ES-I3 (cell line): Measurements from ENCODE around the gene ALB.
"Not testable (repeated sequence)": the region's sequence is repeated elsewhere in the genome, so short reads cannot be mapped to it uniquely, and the experiment has no call there.

Experiments
- H3K36me3 ChIP-seq: 2 replicates; pipeline ENCODE4 v1.6.1; 2013; ENCODE audit warnings: mild to moderate bottlenecking, low read length, control low read depth, moderate library complexity; ENCODE audit not compliant: insufficient read depth
- H3K4me1 ChIP-seq: 2 replicates; pipeline ENCODE4 v1.6.1; 2013; ENCODE audit warnings: mild to moderate bottlenecking, control low read depth, low read length; ENCODE audit not compliant: insufficient read depth
- H3K9ac ChIP-seq: 2 replicates; pipeline ENCODE4 v1.6.1; 2013; ENCODE audit warnings: low read depth, mild to moderate bottlenecking, low read length, moderate library complexity
- H3K9me3 ChIP-seq: 2 replicates; pipeline ENCODE4 v1.6.1; 2013; ENCODE audit warnings: mild to moderate bottlenecking, low read length, moderate library complexity; ENCODE audit not compliant: control insufficient read depth, insufficient read depth

Gene ALB

DNA sequence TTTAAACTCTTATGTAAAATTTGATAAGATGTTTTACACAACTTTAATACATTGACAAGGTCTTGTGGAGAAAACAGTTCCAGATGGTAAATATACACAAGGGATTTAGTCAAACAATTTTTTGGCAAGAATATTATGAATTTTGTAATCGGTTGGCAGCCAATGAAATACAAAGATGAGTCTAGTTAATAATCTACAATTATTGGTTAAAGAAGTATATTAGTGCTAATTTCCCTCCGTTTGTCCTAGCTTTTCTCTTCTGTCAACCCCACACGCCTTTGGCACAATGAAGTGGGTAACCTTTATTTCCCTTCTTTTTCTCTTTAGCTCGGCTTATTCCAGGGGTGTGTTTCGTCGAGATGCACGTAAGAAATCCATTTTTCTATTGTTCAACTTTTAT lies at the start of gene ALB:
Gene ALB, plus strand, starts transcription at position 246 of the 400 bp plus-strand sequence. Its CDS starts 41 bp downstream, at position 287.
- no peaks in the 10 kb centered on the region for H3K36me3 ChIP-seq
- H3K9ac ChIP-seq = no peak within 1 kb of the TSS
- no peaks in the 10 kb centered on the region for H3K9me3 ChIP-seq
- peaks cover 6% of the 10 kb centered on the region; the same call in 1 of the 2 replicates for H3K4me1 ChIP-seq

DNA sequence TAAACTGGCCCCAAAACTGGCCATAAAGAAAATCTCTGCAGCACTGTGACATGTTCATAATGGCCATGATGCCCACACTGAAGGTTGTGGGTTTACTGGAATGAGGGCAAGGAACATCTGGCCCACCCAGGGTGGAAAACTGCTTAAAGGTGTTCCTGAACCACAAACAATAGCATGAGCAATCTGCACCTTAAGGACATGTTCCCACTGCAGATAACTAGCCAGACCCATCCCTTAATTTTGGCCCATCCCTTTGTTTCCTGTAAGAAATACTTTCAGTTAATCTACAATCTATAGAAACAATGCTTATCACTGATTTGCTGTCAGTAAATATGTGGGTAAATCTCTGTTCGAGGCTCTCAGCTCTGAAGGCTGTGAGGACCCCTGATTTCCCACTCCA lies 46.9 kb upstream of the ALB start:
- H3K36me3 ChIP-seq, H3K9me3 ChIP-seq, H3K4me1 ChIP-seq, H3K9ac ChIP-seq: not testable (repeated sequence)

DNA sequence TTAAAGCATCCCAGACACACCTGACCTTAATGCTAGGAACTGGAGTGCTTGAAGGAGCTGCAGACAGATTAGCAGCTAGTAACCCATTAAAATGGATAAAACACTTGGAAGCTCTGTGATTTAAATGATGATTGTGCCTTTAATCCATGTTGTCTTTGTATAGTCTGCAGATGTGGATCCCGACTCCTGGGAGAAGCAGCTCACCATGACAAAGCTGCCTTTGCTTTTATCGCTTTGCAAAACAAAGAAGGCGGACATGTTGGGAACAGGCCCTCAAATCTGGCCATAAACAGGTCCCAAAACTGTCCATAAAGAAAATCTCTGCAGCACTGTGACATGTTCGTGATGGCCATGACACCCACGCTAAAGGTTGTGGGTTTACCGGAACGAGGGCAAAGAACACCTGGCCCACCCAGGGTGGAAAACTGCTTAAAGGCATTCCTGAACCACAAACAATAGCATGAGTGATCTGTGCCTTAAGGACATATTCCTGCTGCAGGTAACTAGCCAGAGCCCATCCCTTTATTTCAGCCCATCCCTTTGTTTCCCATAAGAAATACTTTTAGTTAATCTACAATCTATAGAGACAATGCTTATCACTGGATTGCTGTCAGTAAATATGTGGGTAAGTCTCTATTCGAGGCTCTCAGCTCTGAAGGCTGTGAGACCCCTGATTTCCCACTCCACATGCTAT lies 34.4 kb upstream of the ALB start:
- H3K9ac ChIP-seq, H3K9me3 ChIP-seq, H3K4me1 ChIP-seq, H3K36me3 ChIP-seq: not testable (repeated sequence)

DNA sequence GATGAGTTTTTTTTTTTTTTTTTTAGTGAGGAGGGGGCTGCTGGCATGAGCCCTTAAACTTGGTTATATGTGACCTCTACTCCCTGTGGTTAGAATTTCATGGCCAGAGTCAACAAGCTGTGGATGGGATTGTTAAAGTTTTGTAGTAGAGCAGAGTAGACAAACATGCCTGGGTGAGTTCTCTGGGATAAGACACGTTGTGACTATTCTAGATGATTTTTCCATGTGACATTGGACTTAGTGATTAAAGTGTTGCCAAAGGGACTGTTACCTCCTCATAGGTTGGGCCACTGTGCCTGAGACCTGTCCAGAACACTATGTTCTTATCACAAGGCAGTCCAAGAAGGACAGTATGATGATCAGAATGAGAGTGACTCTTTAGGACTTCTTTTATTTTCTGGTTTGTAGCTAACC lies 28.8 kb upstream of the ALB start:
- no peak overlapping the region for H3K9ac ChIP-seq

DNA sequence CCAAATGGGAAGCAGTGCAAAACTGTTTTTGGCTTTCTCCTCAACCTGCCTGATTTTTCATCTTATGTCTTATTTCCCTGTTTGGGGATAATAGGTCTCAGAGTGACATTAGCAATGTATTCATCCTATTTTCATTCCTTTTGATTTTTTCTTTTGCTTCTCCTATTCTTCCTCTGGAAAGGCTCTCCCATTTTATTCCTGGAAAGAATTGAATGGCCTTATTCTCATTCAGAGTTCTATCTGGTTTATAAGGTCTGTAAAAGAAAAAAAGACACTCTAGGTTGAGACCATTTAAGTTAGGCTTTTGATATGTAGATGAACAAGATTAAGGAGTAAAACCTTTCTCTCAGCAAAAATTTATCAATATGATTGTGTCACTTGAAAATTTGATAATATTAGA lies 27.8 kb upstream of the ALB start:
- H3K9ac ChIP-seq = no peak overlapping the region
- H3K36me3 ChIP-seq = no peaks in the 10 kb centered on the region
- H3K9me3 ChIP-seq = no peaks in the 10 kb centered on the region
- H3K4me1 ChIP-seq = no peaks in the 10 kb centered on the region

More for the DNA sequence above, 28.8 kb upstream of the ALB start:
- Histone ChIP-seq H3K4me1 (no peaks in the 10 kb centered on the region), H3K9me3 (no peaks in the 10 kb centered on the region), H3K36me3 (no peaks in the 10 kb centered on the region)

DNA sequence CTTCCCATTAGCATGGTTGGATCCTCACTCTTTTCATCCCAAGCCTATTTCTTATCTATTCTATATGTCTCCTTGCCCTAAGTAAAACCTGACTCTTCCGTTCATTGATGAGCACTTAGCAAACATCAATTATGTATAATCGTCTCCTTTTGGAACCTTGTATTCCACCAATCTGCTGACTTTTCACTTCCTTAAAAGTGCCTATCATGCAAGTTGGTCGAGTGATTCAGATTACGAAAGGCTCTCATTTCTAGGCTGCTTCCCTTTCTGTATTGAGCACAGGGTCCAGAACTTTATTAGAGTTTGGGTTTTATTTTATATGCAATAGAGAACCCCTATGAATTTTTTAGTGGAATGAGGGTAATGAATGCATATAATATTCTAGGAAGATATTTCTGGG lies 27.1 kb upstream of the ALB start:
- Histone ChIP-seq H3K9ac (no peak overlapping the region), H3K9me3 (no peaks in the 10 kb centered on the region), H3K4me1 (no peaks in the 10 kb centered on the region), H3K36me3 (no peaks in the 10 kb centered on the region)

DNA sequence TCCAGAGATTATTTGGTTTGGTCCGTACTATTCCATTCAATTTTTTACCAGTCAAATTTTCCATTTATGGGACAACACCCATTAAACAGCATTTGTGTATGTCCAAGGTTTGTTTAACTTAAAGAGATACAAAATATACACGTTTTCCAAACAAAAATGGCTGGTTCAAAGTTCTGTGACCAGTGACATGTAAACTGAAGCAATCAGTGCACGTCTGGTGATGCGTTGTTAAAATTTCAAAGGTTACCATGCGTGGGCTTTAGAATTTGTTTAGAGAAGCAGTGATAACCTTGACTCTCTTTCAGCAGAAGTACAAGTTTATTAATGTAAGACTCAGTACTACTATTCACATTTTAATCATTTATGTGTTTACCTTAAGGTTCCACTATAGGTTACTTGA lies 25.2 kb upstream of the ALB start:
- H3K9me3 ChIP-seq = no peaks in the 10 kb centered on the region
- no peaks in the 10 kb centered on the region for H3K4me1 ChIP-seq
- no peaks in the 10 kb centered on the region for H3K36me3 ChIP-seq
- no peak overlapping the region for H3K9ac ChIP-seq

DNA sequence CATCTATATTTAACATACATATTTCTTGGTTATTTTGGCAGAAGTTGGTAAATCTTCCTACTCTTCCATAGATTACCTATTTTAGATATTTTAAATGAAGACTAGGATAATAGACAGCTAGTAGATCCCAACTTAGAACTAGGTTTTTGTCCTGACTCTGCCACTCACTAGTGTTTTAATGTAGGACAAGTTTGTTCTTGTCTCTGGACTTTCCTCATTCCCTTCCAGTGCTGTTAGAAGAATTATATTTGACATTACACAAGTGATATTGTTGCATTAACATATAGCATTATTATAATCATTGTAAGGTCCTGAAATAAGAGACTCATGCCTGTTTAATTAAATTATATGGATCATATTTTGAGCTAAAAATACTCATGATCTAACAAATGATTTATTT lies 24.1 kb upstream of the ALB start:
- 0 out of 2 replicates have a peak, but pooled peaks cover under 1% of the 10 kb centered on the region for H3K4me1 ChIP-seq
- no peaks in the 10 kb centered on the region for H3K9me3 ChIP-seq
- H3K36me3 ChIP-seq = no peaks in the 10 kb centered on the region
- no peak overlapping the region for H3K9ac ChIP-seq

DNA sequence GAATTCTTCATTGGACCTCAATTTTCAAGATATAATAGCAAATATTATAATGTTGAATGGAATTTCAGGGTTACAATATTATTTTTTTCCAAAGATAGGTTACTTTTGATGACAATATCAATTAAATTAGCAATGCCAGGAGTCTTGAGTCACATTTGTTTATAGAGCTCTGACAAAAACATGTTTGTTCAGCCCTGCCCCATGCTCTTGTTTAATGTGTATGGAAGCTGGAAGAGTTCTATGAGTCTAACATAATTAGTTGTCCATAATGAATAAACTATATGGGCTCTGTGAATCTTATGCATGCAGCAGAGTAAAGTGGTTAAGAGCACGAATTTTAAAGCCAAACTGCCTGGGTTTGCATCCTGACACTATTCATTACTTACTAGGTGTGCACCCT lies 22.9 kb upstream of the ALB start:
- H3K36me3 ChIP-seq = no peaks in the 10 kb centered on the region
- H3K9ac ChIP-seq = no peak overlapping the region
- H3K4me1 ChIP-seq = 0 out of 2 replicates have a peak, but pooled peaks cover 3% of the 10 kb centered on the region
- no peaks in the 10 kb centered on the region for H3K9me3 ChIP-seq

DNA sequence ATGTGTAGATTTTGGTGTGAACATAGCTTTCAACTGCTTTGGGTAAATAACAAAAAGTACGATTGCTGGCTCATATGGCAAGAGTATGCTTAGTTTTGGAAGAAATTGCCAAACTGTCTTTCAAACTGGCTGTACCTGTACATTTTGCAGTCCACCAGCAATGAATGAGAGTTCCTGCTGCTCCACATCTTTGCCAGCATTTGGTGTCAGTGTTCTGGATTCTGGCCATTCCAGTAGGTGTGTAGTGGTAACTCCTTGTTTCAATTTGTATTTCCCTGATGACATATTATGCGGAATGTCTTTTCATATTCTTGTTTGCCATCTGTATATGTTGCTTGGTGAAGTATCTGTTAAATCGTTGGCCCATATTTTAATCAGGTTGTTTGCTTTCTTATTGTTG lies 20.6 kb upstream of the ALB start:
- H3K9me3 ChIP-seq = no peaks in the 10 kb centered on the region
- H3K36me3 ChIP-seq = no peaks in the 10 kb centered on the region
- H3K9ac ChIP-seq = no peak overlapping the region
- 0 out of 2 replicates have a peak, but pooled peaks cover 3% of the 10 kb centered on the region for H3K4me1 ChIP-seq

DNA sequence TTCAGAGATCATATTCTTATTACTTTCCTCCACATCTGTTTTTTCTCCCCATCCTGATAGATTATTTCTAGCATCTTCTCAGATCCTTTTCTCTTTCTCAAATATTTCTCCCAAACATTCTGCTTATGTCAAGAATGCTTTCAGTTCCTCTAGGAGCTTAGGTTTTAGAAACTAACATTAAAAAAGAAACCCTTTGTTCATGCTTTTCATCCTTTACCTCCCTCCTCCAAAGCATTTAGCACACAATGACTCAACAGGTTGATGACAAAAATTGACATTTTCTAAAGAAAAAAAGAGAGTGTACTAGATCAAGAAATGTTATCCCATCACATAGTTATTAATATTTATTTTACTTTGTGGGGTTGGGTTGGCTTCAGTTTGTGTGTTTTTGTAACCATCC lies 16.5 kb upstream of the ALB start:
- Histone ChIP-seq H3K9me3 (no peaks in the 10 kb centered on the region), H3K4me1 (0 out of 2 replicates have a peak, but pooled peaks cover 3% of the 10 kb centered on the region), H3K9ac (no peak overlapping the region), H3K36me3 (no peaks in the 10 kb centered on the region)

DNA sequence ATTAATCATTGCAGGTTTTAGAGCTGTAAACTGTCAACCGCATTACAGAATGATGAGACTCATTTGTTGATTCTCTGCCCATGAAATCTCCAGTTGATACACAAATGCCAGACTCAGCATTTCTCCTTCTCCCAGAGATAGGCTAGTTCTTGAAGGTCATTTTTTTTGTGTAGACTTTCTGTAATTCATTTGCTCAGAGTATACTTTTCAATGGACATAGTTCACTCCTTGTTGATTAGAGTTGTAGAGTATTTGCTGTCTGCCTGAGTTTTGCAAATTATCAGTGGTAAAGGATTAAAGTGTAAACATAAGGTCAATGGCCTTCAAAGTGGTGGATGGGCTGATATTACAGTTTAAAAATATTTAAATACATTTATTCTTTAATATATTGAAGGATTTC lies 15.2 kb upstream of the ALB start:
- no peak overlapping the region for H3K9ac ChIP-seq
- no peaks in the 10 kb centered on the region for H3K9me3 ChIP-seq
- H3K36me3 ChIP-seq = no peaks in the 10 kb centered on the region
- 0 out of 2 replicates have a peak, but pooled peaks cover 3% of the 10 kb centered on the region for H3K4me1 ChIP-seq

DNA sequence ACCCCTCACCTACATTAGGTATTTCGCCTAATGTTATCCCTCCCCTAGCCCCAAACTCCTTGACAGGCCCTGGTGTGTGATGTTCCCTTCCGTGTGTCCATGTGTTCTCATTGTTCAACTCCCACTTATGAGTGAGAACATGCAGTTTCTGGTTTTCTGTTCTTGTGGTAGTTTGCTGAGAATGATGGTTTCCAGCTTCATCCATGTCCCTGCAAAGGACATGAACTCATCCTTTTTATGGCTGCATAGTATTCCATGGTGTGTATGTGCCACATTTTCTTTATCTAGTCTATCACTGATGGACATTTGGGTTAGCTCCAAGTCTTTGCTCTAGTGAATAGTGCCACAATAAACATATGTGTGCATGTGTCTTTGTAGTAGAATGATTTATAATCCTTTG lies 14.4 kb upstream of the ALB start:
- H3K9ac ChIP-seq, H3K36me3 ChIP-seq, H3K9me3 ChIP-seq, H3K4me1 ChIP-seq: not testable (repeated sequence)

DNA sequence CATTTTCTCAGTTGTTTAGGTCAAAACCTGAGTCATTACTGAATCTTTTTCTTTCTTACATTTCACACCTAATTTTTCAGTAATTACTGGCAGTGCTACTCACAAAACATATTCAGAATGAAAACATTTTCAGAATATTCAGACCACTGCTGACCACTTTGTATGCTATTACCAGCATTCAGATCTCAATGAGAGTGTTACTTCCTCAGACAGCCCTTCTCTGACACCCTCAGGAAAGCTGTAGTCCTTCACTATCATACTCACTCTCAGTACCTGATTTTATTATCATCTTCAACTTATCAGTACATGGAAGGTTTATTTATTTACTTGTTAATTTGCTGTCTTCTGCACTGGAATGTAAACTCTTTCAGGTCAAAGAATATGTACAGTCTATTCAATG lies 12.3 kb upstream of the ALB start:
- Histone ChIP-seq H3K9me3 (no peaks in the 10 kb centered on the region), H3K9ac (no peak overlapping the region), H3K36me3 (no peaks in the 10 kb centered on the region), H3K4me1 (no peaks in the 10 kb centered on the region)

DNA sequence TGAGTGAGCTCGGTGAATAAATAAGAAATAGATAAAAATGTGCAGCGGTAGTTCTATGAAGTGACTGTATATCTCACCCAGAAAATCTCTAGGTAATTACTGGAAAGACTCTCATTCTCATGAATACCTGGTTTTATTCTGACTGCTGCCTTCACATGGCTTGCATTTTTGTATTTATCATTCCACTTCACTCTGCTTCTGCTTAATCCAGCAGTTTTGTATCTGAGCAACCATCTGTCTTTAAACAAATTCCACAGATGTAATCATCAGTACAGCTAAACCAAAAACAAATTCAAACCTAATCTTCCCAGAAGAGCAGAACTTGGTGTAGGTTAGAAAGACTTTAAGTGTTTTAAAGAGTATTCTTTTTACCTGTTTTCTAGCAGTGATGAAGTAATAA lies 11.2 kb upstream of the ALB start:
- no peaks in the 10 kb centered on the region for H3K36me3 ChIP-seq
- H3K9ac ChIP-seq = no peak overlapping the region
- H3K4me1 ChIP-seq = no peaks in the 10 kb centered on the region
- H3K9me3 ChIP-seq = no peaks in the 10 kb centered on the region
